Measurements from ENCODE around the gene UNC79.
"Not testable (repeated sequence)": the region's sequence is repeated elsewhere in the genome, so short reads cannot be mapped to it uniquely, and the experiment has no call there.

The UNC79 gene

DNA sequence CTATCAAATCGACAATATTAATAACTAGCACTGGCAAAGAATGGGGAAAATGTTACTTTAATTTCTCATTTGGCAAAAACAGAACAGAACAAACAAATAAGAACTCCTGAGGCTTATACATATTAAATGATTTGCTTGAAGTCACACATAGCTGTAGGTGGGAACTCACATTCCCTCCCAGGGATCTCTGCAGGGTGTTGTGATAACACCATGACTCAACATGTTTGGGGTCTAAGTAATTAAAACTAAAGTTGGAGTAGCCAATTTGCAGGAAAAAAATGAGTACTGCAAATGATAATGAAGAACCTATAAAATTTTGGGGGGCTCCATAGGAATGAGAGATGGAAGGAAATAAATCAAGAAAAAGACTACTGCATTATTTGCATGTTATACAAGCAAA is 27.5 kb downstream of the UNC79 start:
- H3K4me3 ChIP-seq (ENCODE audit: low read depth, low read length): no peak overlapping the region
- DNase-seq (ENCODE audit: low read depth): no peak
- no peak for TF ChIP-seq CTCF (IDR thresholded peaks at IDR 0.05; ENCODE audit: control insufficient read depth, extremely low read depth, insufficient read depth)

GRCh38 chr14:93462479-93462878 is 31.7 kb downstream of the UNC79 start:
- DNase-seq (ENCODE audit: low read depth): no peak
- no peak overlapping the region for H3K4me3 ChIP-seq (ENCODE audit: low read depth, low read length)
- no peak for TF ChIP-seq CTCF (IDR thresholded peaks at IDR 0.05; ENCODE audit: control insufficient read depth, extremely low read depth, insufficient read depth)

- no peak for TF ChIP-seq CTCF (IDR thresholded peaks at IDR 0.05; ENCODE audit: control insufficient read depth, extremely low read depth, insufficient read depth)
- no peak for DNase-seq (ENCODE audit: low read depth)
- H3K4me3 ChIP-seq (ENCODE audit: low read depth, low read length): no peak overlapping the region
Observed at GRCh38 chr14:93464271-93464670, 33.5 kb downstream of the UNC79 start.

DNA sequence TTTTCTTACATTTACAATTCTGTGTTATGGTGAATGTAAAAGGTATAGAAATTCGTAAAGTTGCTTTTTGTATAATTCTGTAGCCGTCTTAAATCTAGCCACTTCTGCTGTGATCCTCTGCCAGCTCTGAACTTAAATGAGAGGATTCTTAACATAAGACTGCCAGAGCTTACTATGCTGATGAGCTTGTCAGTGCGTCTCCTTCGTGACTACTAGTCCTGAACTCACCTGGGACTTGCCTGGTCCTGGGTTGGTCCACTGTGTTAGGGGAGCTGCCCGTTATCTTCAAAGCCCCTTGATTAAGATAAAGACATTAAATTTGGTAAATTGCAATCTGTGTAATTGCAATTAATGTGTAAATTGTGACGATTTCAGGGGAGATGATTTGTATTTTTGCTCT is 44.7 kb downstream of the UNC79 start:
- no peak for DNase-seq (ENCODE audit: low read depth)
- no peak overlapping the region for H3K4me3 ChIP-seq (ENCODE audit: low read depth, low read length)
- no peak for TF ChIP-seq CTCF (IDR thresholded peaks at IDR 0.05; ENCODE audit: control insufficient read depth, extremely low read depth, insufficient read depth)

DNA sequence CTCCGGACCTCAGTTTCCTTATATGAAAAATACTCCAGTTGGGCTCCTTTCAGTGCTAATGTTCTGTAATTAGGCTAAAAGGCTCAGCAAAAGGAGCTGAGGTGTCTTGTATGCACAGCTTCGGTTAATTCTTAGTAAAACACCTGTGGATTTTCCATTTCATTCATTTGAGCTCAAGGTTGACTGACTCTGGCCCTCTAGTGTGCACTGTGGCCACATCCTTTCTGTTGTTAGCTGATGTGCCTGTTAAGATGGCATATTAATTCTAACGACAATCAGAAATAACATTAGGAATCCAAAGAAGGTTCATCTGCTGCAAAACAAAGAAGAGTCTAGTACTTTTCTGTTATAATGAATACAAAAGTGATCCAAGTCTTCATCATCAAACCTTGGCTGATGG is 45.6 kb downstream of the UNC79 start:
- no peak for DNase-seq (ENCODE audit: low read depth)
- 0 out of 2 replicates have a peak, but pooled peaks have one; percentile 1 for TF ChIP-seq CTCF (IDR thresholded peaks at IDR 0.05; ENCODE audit: control insufficient read depth, extremely low read depth, insufficient read depth)
- H3K4me3 ChIP-seq (ENCODE audit: low read depth, low read length): no peak overlapping the region

DNA sequence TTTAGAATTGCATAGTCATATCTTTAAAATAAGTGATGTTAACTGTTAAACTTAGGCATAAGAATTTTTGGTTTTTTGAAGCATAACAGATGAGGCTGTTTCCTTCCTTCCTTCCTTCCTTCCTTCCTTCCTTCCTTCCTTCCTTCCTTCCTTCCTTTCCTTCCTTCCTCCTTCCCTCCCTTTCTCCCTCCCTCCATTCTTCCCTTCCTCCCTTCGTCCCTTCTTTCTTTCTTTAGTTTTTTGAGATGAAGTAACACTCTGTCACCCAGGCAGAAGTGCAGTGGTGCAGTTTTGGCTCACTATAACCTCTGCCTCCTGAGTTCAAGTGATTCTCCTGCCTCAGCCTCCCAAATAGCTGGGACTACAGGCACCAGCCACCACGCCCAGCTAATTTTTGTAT is 48.3 kb downstream of the UNC79 start:
- DNase-seq (ENCODE audit: low read depth); H3K4me3 ChIP-seq (ENCODE audit: low read depth, low read length): not testable (repeated sequence)

- no peak for DNase-seq (ENCODE audit: low read depth)
- TF ChIP-seq CTCF (IDR thresholded peaks at IDR 0.05; ENCODE audit: control insufficient read depth, extremely low read depth, insufficient read depth): no peak
- H3K4me3 ChIP-seq (ENCODE audit: low read depth, low read length): no peak overlapping the region
Observed at GRCh38 chr14:93480867-93481266, 50.1 kb downstream of the UNC79 start.

GRCh38 chr14:93481758-93482157 is 51.0 kb downstream of the UNC79 start:
- no peak for TF ChIP-seq CTCF (IDR thresholded peaks at IDR 0.05; ENCODE audit: control insufficient read depth, extremely low read depth, insufficient read depth)
- H3K4me3 ChIP-seq (ENCODE audit: low read depth, low read length): no peak overlapping the region
- no peak for DNase-seq (ENCODE audit: low read depth)
